ENCODE results near the gene INHBE. TPM values are rescaled to one million over a fixed set of nuclear protein-coding genes. Genes with fewer than 3 reads are reported as not detected.

The INHBE gene
- total and polyA plus RNA-seq, 9 donors = not detected

GRCh38 chr12:57479376-57480115 is 24.4 kb downstream of the INHBE start, which contains the start of gene ARHGAP9:
Gene ARHGAP9, minus strand, starts transcription at chr12:57479866. Its CDS starts 460 bp downstream, at chr12:57479406.
- no peaks in the 10 kb centered on the region for H3K36me3 ChIP-seq
- DNase-seq = no peak
- no peak within 1 kb of the TSS for H3K27ac ChIP-seq
- no peak within 1 kb of the TSS for H3K4me3 ChIP-seq
- TF ChIP-seq, protein P1, sequence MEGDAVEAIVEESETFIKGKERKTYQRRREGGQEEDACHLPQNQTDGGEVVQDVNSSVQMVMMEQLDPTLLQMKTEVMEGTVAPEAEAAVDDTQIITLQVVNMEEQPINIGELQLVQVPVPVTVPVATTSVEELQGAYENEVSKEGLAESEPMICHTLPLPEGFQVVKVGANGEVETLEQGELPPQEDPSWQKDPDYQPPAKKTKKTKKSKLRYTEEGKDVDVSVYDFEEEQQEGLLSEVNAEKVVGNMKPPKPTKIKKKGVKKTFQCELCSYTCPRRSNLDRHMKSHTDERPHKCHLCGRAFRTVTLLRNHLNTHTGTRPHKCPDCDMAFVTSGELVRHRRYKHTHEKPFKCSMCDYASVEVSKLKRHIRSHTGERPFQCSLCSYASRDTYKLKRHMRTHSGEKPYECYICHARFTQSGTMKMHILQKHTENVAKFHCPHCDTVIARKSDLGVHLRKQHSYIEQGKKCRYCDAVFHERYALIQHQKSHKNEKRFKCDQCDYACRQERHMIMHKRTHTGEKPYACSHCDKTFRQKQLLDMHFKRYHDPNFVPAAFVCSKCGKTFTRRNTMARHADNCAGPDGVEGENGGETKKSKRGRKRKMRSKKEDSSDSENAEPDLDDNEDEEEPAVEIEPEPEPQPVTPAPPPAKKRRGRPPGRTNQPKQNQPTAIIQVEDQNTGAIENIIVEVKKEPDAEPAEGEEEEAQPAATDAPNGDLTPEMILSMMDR (IDR thresholded peaks at IDR 0.05) = no peak
- no peak for TF ChIP-seq POLR2A (IDR thresholded peaks at IDR 0.05)
- TF ChIP-seq EP300 (IDR thresholded peaks at IDR 0.05) = no peak
- peaks cover 7% of the 10 kb centered on the region for H3K4me1 ChIP-seq (ENCODE audit: insufficient read depth)
- no peaks in the 10 kb centered on the region for H3K27me3 ChIP-seq
- no peaks in the 10 kb centered on the region for H3K9me3 ChIP-seq
- intact Hi-C loops (cut with DNase I) = no loop called here
- 69 to 78% (median 75%) methylated on average over 6 of the region's 6 CpGs for WGBS, 3 donors

DNA sequence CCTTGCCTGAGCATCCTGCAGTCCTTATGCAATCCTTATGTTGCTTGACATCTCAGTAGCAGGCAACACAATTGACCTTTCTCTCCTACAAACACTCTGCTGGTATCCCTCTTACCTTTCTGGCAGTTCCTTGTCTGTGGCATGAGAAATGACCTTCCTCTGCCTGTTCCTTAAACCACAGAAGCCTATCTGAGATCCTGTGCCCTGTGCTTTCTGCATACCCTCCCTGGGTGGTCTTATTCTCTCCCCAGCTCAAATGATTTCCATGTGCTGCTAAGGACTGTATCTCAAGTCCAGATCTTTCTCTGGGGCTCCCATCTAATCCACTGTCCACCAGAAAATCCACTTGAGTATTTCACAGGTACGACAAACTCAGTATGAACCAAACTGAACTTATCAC is 26.6 kb downstream of the INHBE start:
- intact Hi-C loops (cut with DNase I) = no loop called here
- H3K9me3 ChIP-seq = no peaks in the 10 kb centered on the region
- no peak for TF ChIP-seq POLR2A (IDR thresholded peaks at IDR 0.05)
- no peak overlapping the region for H3K4me3 ChIP-seq
- no peak overlapping the region for H3K27ac ChIP-seq
- no peaks in the 10 kb centered on the region for H3K36me3 ChIP-seq
- H3K4me1 ChIP-seq (ENCODE audit: insufficient read depth) = no peaks in the 10 kb centered on the region
- no peaks in the 10 kb centered on the region for H3K27me3 ChIP-seq
- WGBS, 3 donors = 76 to 84% (median 82%) methylated on average over 1 of the region's 1 CpG
- DNase-seq = no peak

DNA sequence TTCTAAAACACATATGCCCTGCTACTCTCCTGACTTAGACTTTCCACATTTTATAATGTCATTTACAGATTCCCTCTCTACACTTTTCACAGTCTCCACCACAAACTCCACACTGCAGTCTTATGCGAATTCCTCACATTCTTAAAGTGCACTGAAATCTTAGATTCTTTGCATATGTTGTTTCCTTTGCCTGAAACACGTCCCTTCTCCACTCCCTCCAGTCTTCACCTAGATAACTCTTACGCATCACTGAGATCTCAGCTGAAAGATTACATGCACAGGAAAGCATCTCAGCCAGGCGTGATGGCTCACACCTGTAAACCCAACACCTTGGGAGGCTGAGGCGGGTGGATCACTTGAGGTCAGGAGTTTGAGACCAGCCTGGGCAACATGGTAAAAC is 28.4 kb downstream of the INHBE start:
- no peak overlapping the region for H3K27ac ChIP-seq
- WGBS, 3 donors = 18 to 30% (median 23%) methylated on average over 5 of the region's 5 CpGs
- H3K4me1 ChIP-seq (ENCODE audit: insufficient read depth) = no peaks in the 10 kb centered on the region
- DNase-seq = no peak
- no peaks in the 10 kb centered on the region for H3K27me3 ChIP-seq
- H3K4me3 ChIP-seq = no peak overlapping the region
- no peaks in the 10 kb centered on the region for H3K36me3 ChIP-seq
- intact Hi-C loops (cut with DNase I) = no loop called here
- TF ChIP-seq EP300 (IDR thresholded peaks at IDR 0.05) = no peak
- TF ChIP-seq POLR2A (IDR thresholded peaks at IDR 0.05) = no peak
- TF ChIP-seq, protein P1 (IDR thresholded peaks at IDR 0.05) = no peak
- H3K9me3 ChIP-seq = no peaks in the 10 kb centered on the region

DNA sequence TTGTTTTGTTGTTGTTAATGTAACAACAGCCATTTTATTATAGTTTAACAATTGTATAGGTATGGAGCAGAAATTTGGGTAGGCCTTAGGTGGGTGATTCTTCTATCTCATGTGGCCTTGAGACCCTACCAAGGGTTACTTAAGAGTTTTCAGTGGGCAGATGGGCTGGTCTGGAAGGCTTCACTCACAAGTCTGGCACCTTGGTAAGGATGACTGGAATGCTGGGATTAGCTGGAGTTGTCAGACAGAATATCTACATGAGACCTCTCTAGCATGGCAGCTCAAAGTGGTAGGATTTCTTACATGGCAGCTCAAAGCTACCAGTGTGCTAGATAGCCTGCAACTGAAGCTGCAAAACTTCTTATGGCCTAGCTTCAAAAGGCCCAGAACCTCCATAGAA is 30.6 kb downstream of the INHBE start:
- TF ChIP-seq, protein P1 (IDR thresholded peaks at IDR 0.05) = no peak
- TF ChIP-seq POLR2A (IDR thresholded peaks at IDR 0.05) = no peak
- TF ChIP-seq EP300 (IDR thresholded peaks at IDR 0.05) = no peak
- H3K36me3 ChIP-seq = no peaks in the 10 kb centered on the region
- no peak overlapping the region for H3K27ac ChIP-seq
- no peaks in the 10 kb centered on the region for H3K27me3 ChIP-seq
- H3K4me1 ChIP-seq (ENCODE audit: insufficient read depth) = peaks cover 5% of the 10 kb centered on the region
- intact Hi-C loops (cut with DNase I) = no loop called here
- no peak for DNase-seq
- no peak overlapping the region for H3K4me3 ChIP-seq
- no peaks in the 10 kb centered on the region for H3K9me3 ChIP-seq

DNA sequence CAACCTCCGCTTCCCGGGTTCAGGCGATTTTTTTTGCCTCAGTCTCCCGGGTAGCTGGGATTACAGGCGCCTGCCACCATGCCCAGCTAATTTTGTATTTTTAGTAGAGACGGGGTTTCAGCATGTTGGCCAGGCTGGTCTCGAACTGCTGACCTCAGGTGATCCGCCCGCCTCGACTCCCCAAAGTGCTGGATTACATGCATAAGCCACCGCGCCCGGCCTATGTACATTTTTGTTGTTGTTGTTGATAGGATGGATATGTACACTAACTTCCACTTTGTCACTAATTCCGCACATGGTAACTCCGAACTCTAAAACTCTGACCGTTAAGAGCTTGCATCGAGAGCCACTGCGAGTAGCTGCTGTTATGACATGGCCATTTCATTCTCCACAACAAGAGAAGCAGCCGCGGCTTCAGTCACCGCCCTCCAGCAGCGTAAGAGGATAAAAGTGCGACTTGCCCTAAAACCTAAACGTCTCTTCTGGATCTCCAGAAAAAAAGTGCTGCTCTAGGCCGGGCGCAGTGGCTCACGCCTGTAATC is 32.0 kb downstream of the INHBE start:
- peak in 2 of 5 donors; percentile 44 to 55 for DNase-seq
- Histone ChIP-seq H3K27me3 (no peaks in the 10 kb centered on the region), H3K9me3 (no peaks in the 10 kb centered on the region), H3K36me3 (no peaks in the 10 kb centered on the region), H3K27ac (no peak overlapping the region), H3K4me3 (peak overlapping the region; percentile 81), H3K4me1 (ENCODE audit: insufficient read depth) (peaks cover 5% of the 10 kb centered on the region)
- intact Hi-C loops (cut with DNase I) = no loop called here
- 79 to 86% (median 82%) methylated on average over 27 of the region's 27 CpGs for WGBS, 3 donors
- TF ChIP-seq, protein P1 (IDR thresholded peaks at IDR 0.05) = no peak
- no peak for TF ChIP-seq EP300 (IDR thresholded peaks at IDR 0.05)
- TF ChIP-seq POLR2A (IDR thresholded peaks at IDR 0.05) = no peak

Data from ovary (tissue), 9 donors.